Measurements from ENCODE around the gene ALG1L2. TPM values are rescaled to one million over a fixed set of nuclear protein-coding genes. Genes with fewer than 3 reads are reported as not detected.
"Not testable (repeated sequence)": the region's sequence is repeated elsewhere in the genome, so short reads cannot be mapped to it uniquely, and the experiment has no call there.

The ALG1L2 gene
- polyA plus RNA-seq, 4 donors, result 0.07 to 0.69 TPM; not detected in 2

- not testable (repeated sequence) for H3K27ac ChIP-seq (ENCODE audit: low read depth in 1 of 3, low read length in 2 of 3); H3K4me1 ChIP-seq (ENCODE audit: control insufficient read depth in 3 of 3, insufficient read depth in 2 of 3, low read depth in 1 of 3, low read length in 2 of 3); H3K36me3 ChIP-seq (ENCODE audit: control insufficient read depth in 3 of 3, insufficient read depth in 2 of 3, low read depth in 1 of 3, low read length in 3 of 3); H3K27me3 ChIP-seq (ENCODE audit: control insufficient read depth in 3 of 3, insufficient read depth in 3 of 3, low read length in 3 of 3); H3K4me3 ChIP-seq (ENCODE audit: low read depth in 1 of 3, low read length in 3 of 3); H3K9me3 ChIP-seq (ENCODE audit: control insufficient read depth in 2 of 2, insufficient read depth in 1 of 2, low read depth in 1 of 2, low read length in 1 of 2); FAIRE-seq; DNase-seq
- WGBS, 3 donors, result 30 to 45% (median 42%) methylated on average over 14 to 15 of the region's 16 CpGs
Observed at GRCh38 chr3:130097690-130098638, 16.3 kb downstream of the ALG1L2 start.

GRCh38 chr3:130098639-130099385 lies 17.2 kb downstream of the ALG1L2 start:
- DNase-seq; FAIRE-seq; H3K36me3 ChIP-seq (ENCODE audit: control insufficient read depth in 3 of 3, insufficient read depth in 2 of 3, low read depth in 1 of 3, low read length in 3 of 3); H3K4me3 ChIP-seq (ENCODE audit: low read depth in 1 of 3, low read length in 3 of 3); H3K4me1 ChIP-seq (ENCODE audit: control insufficient read depth in 3 of 3, insufficient read depth in 2 of 3, low read depth in 1 of 3, low read length in 2 of 3); H3K27ac ChIP-seq (ENCODE audit: low read depth in 1 of 3, low read length in 2 of 3); H3K9me3 ChIP-seq (ENCODE audit: control insufficient read depth in 2 of 2, insufficient read depth in 1 of 2, low read depth in 1 of 2, low read length in 1 of 2); H3K27me3 ChIP-seq (ENCODE audit: control insufficient read depth in 3 of 3, insufficient read depth in 3 of 3, low read length in 3 of 3): not testable (repeated sequence)
- WGBS, 3 donors, result 45 to 69% (median 63%) methylated on average over 18 to 19 of the region's 19 CpGs

GRCh38 chr3:130102545-130102944 lies 20.9 kb downstream of the ALG1L2 start:
- not testable (repeated sequence) for DNase-seq
- peaks cover 0 to 13% (median 0%) of the 10 kb centered on the region in 3 donors for H3K36me3 ChIP-seq (ENCODE audit: control insufficient read depth in 3 of 3, insufficient read depth in 2 of 3, low read depth in 1 of 3, low read length in 3 of 3)

GRCh38 chr3:130104191-130104590 lies 22.6 kb downstream of the ALG1L2 start:
- peaks cover 0 to 13% (median 0%) of the 10 kb centered on the region in 3 donors for H3K36me3 ChIP-seq (ENCODE audit: control insufficient read depth in 3 of 3, insufficient read depth in 2 of 3, low read depth in 1 of 3, low read length in 3 of 3)
- H3K4me1 ChIP-seq (ENCODE audit: control insufficient read depth in 3 of 3, insufficient read depth in 2 of 3, low read depth in 1 of 3, low read length in 2 of 3); H3K4me3 ChIP-seq (ENCODE audit: low read depth in 1 of 3, low read length in 3 of 3); H3K27me3 ChIP-seq (ENCODE audit: control insufficient read depth in 3 of 3, insufficient read depth in 3 of 3, low read length in 3 of 3); H3K9me3 ChIP-seq (ENCODE audit: control insufficient read depth in 2 of 2, insufficient read depth in 1 of 2, low read depth in 1 of 2, low read length in 1 of 2); H3K27ac ChIP-seq (ENCODE audit: low read depth in 1 of 3, low read length in 2 of 3); FAIRE-seq; DNase-seq: not testable (repeated sequence)
- WGBS, 3 donors, result 88 to 94% (median 93%) methylated on average over 12 to 14 of the region's 14 CpGs

More at GRCh38 chr3:130102545-130102944, 20.9 kb downstream of the ALG1L2 start:
- not testable (repeated sequence) for H3K9me3 ChIP-seq (ENCODE audit: control insufficient read depth in 2 of 2, insufficient read depth in 1 of 2, low read depth in 1 of 2, low read length in 1 of 2); H3K4me3 ChIP-seq (ENCODE audit: low read depth in 1 of 3, low read length in 3 of 3); H3K27me3 ChIP-seq (ENCODE audit: control insufficient read depth in 3 of 3, insufficient read depth in 3 of 3, low read length in 3 of 3); FAIRE-seq; H3K4me1 ChIP-seq (ENCODE audit: control insufficient read depth in 3 of 3, insufficient read depth in 2 of 3, low read depth in 1 of 3, low read length in 2 of 3); H3K27ac ChIP-seq (ENCODE audit: low read depth in 1 of 3, low read length in 2 of 3)
- 84 to 90% (median 90%) methylated on average over 19 of the region's 19 CpGs for WGBS, 3 donors

- peaks cover 0 to 13% (median 0%) of the 10 kb centered on the region in 3 donors for H3K36me3 ChIP-seq (ENCODE audit: control insufficient read depth in 3 of 3, insufficient read depth in 2 of 3, low read depth in 1 of 3, low read length in 3 of 3)
- not testable (repeated sequence) for H3K4me1 ChIP-seq (ENCODE audit: control insufficient read depth in 3 of 3, insufficient read depth in 2 of 3, low read depth in 1 of 3, low read length in 2 of 3); H3K9me3 ChIP-seq (ENCODE audit: control insufficient read depth in 2 of 2, insufficient read depth in 1 of 2, low read depth in 1 of 2, low read length in 1 of 2); H3K27ac ChIP-seq (ENCODE audit: low read depth in 1 of 3, low read length in 2 of 3); DNase-seq; H3K4me3 ChIP-seq (ENCODE audit: low read depth in 1 of 3, low read length in 3 of 3); FAIRE-seq; H3K27me3 ChIP-seq (ENCODE audit: control insufficient read depth in 3 of 3, insufficient read depth in 3 of 3, low read length in 3 of 3)
- WGBS, 3 donors, result 88 to 97% (median 89%) methylated on average over 5 to 13 of the region's 13 CpGs
Observed at GRCh38 chr3:130107333-130107995, 25.8 kb downstream of the ALG1L2 start.

GRCh38 chr3:130108836-130109585 lies 27.4 kb downstream of the ALG1L2 start:
- H3K9me3 ChIP-seq (ENCODE audit: control insufficient read depth in 2 of 2, insufficient read depth in 1 of 2, low read depth in 1 of 2, low read length in 1 of 2); FAIRE-seq; H3K27me3 ChIP-seq (ENCODE audit: control insufficient read depth in 3 of 3, insufficient read depth in 3 of 3, low read length in 3 of 3); DNase-seq; H3K27ac ChIP-seq (ENCODE audit: low read depth in 1 of 3, low read length in 2 of 3); H3K4me1 ChIP-seq (ENCODE audit: control insufficient read depth in 3 of 3, insufficient read depth in 2 of 3, low read depth in 1 of 3, low read length in 2 of 3); H3K36me3 ChIP-seq (ENCODE audit: control insufficient read depth in 3 of 3, insufficient read depth in 2 of 3, low read depth in 1 of 3, low read length in 3 of 3); H3K4me3 ChIP-seq (ENCODE audit: low read depth in 1 of 3, low read length in 3 of 3): not testable (repeated sequence)
- 88 to 90% (median 89%) methylated on average over 15 to 16 of the region's 16 CpGs for WGBS, 3 donors

GRCh38 chr3:130110386-130111169 lies 28.9 kb downstream of the ALG1L2 start:
- H3K9me3 ChIP-seq (ENCODE audit: control insufficient read depth in 2 of 2, insufficient read depth in 1 of 2, low read depth in 1 of 2, low read length in 1 of 2); H3K36me3 ChIP-seq (ENCODE audit: control insufficient read depth in 3 of 3, insufficient read depth in 2 of 3, low read depth in 1 of 3, low read length in 3 of 3); FAIRE-seq; H3K27me3 ChIP-seq (ENCODE audit: control insufficient read depth in 3 of 3, insufficient read depth in 3 of 3, low read length in 3 of 3); H3K4me1 ChIP-seq (ENCODE audit: control insufficient read depth in 3 of 3, insufficient read depth in 2 of 3, low read depth in 1 of 3, low read length in 2 of 3): not testable (repeated sequence)
- peak; percentile 9 to 39 for DNase-seq
- 4 to 5% (median 5%) methylated on average over 18 to 19 of the region's 19 CpGs for WGBS, 3 donors
- Histone ChIP-seq H3K4me3 (ENCODE audit: low read depth in 1 of 3, low read length in 3 of 3) (peak overlapping the region; percentile 48 to 88 (median 60)), H3K27ac (ENCODE audit: low read depth in 1 of 3, low read length in 2 of 3) (peak overlapping the region in 2 of 3 donors; percentile 60 to 82)

Data from small intestine (tissue), 7 donors.